Smooth muscle cell (in vitro differentiated cells): Measurements from ENCODE around the gene DNAAF9. TPM values are rescaled to one million over a fixed set of nuclear protein-coding genes. Genes with fewer than 3 reads are reported as not detected.

ENCODE experiments used
- DNase-seq: peaks from one replicate; lab custom pipeline; 2025; ENCODE audit not compliant: unreplicated experiment; lab: John Stamatoyannopoulos, UW
- H2AFZ ChIP-seq: fragments of 200-600 bp; sonication (generic); 2 replicates; pipeline ENCODE4 v1.6.0; 2016; ENCODE audit warnings: antibody characterized with exemption, low read depth, mild to moderate bottlenecking
- H3F3A ChIP-seq: fragments of 200-600 bp; sonication (generic); 2 replicates; pipeline ENCODE4 v1.6.0; 2017; ENCODE audit warnings: antibody characterized with exemption, low read depth
- H3K27ac ChIP-seq: fragments of 200-600 bp; sonication (generic); 2 replicates; pipeline ENCODE4 v1.5.1; 2016; ENCODE audit warnings: low read depth, mild to moderate bottlenecking
- H3K27me3 ChIP-seq: fragments of 200-600 bp; sonication (generic); 2 replicates; pipeline ENCODE4 v1.6.1; 2016; ENCODE audit warnings: low read depth, mild to moderate bottlenecking
- H3K36me3 ChIP-seq: fragments of 200-600 bp; sonication (generic); 2 replicates; pipeline ENCODE4 v1.5.1; 2016; ENCODE audit warnings: low read depth
- H3K4me1 ChIP-seq: fragments of 200-600 bp; sonication (generic); 2 replicates; pipeline ENCODE4 v1.5.1; 2016; ENCODE audit warnings: low read depth
- H3K4me2 ChIP-seq: fragments of 200-600 bp; sonication (generic); 2 replicates; pipeline ENCODE4 v1.6.0; 2016; ENCODE audit warnings: mild to moderate bottlenecking
- H3K4me3 ChIP-seq: fragments of 200-600 bp; sonication (generic); 2 replicates; pipeline ENCODE4 v1.5.1; 2016; ENCODE audit warnings: mild to moderate bottlenecking
- H3K79me2 ChIP-seq: fragments of 200-600 bp; sonication (generic); 2 replicates; pipeline ENCODE4 v1.6.0; 2016; ENCODE audit warnings: low read depth, mild to moderate bottlenecking
- H3K9ac ChIP-seq: fragments of 200-600 bp; sonication (generic); 2 replicates; pipeline ENCODE4 v1.6.0; 2016; ENCODE audit warnings: low read depth
- H3K9me3 ChIP-seq: fragments of 200-600 bp; sonication (generic); replicated peaks from 2 replicates; pipeline ENCODE4 v1.5.1; 2016; ENCODE audit warnings: low read depth
- H4K20me1 ChIP-seq: fragments of 200-600 bp; sonication (generic); 2 replicates; pipeline ENCODE4 v1.6.0; 2016; ENCODE audit warnings: low read depth
- WGBS: methylation state at CpG from one replicate; pipeline ENCODE4 v1.1.7; 2016; ENCODE audit warnings: low lambda C conversion rate; 5-methylcytosine and 5-hydroxymethylcytosine counted together
- polyA plus RNA-seq: library from polyadenylated mRNA; unstranded; fragments of >200 nt; fragmentation: Nextera tagmentation; extraction: Ambion mirVana; gene quantifications from 2 replicates; pipeline ENCODE4 v1.2.1, GENCODE V29; 2016
- total RNA-seq: library from RNA; depleted of rRNA; stranded (reverse); fragments of >200 nt; gene quantifications from 2 replicates; pipeline ENCODE4 v1.2.3, GENCODE V29; 2014
- TF ChIP-seq, protein P1 (sequence below): fragments of 200-600 bp; sonication (generic); IDR thresholded peaks from 2 replicates; pipeline ENCODE4 v1.5.1; 2017; ENCODE audit warnings: borderline replicate concordance, mild to moderate bottlenecking, antibody characterized with exemption; ENCODE audit not compliant: insufficient read depth, poor library complexity, severe bottlenecking

DNAAF9 gene
- total and polyA plus RNA-seq, 2 experiments from 2014 or later, result 8.8 to 17.1 TPM

GRCh38 chr20:3436864-3437574 lies 29.6 kb upstream of the DNAAF9 start:
- WGBS, result 98% methylated on average over 2 of the region's 2 CpGs
- no peak overlapping the region for H3K4me3 ChIP-seq
- H3K9ac ChIP-seq, result no peak overlapping the region
- H3F3A ChIP-seq, result no peaks in the 10 kb centered on the region
- no peak for DNase-seq
- no peaks in the 10 kb centered on the region for H3K36me3 ChIP-seq
- H4K20me1 ChIP-seq, result no peaks in the 10 kb centered on the region
- H3K9me3 ChIP-seq, result no peaks in the 10 kb centered on the region
- no peak overlapping the region for H3K27ac ChIP-seq
- H3K79me2 ChIP-seq, result no peaks in the 10 kb centered on the region
- TF ChIP-seq, protein P1, sequence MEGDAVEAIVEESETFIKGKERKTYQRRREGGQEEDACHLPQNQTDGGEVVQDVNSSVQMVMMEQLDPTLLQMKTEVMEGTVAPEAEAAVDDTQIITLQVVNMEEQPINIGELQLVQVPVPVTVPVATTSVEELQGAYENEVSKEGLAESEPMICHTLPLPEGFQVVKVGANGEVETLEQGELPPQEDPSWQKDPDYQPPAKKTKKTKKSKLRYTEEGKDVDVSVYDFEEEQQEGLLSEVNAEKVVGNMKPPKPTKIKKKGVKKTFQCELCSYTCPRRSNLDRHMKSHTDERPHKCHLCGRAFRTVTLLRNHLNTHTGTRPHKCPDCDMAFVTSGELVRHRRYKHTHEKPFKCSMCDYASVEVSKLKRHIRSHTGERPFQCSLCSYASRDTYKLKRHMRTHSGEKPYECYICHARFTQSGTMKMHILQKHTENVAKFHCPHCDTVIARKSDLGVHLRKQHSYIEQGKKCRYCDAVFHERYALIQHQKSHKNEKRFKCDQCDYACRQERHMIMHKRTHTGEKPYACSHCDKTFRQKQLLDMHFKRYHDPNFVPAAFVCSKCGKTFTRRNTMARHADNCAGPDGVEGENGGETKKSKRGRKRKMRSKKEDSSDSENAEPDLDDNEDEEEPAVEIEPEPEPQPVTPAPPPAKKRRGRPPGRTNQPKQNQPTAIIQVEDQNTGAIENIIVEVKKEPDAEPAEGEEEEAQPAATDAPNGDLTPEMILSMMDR, result no peak
- H3K4me1 ChIP-seq, result no peaks in the 10 kb centered on the region
- H3K27me3 ChIP-seq, result no peaks in the 10 kb centered on the region
- no peak overlapping the region for H3K4me2 ChIP-seq
- no peak overlapping the region for H2AFZ ChIP-seq

GRCh38 chr20:3434232-3434631 lies 26.8 kb upstream of the DNAAF9 start:
- Histone ChIP-seq H3K27me3 (no peaks in the 10 kb centered on the region), H3K9ac (no peak overlapping the region), H3K27ac (no peak overlapping the region), H3K36me3 (no peaks in the 10 kb centered on the region), H3F3A (no peaks in the 10 kb centered on the region), H4K20me1 (no peaks in the 10 kb centered on the region), H2AFZ (no peak overlapping the region), H3K4me2 (no peak overlapping the region), H3K79me2 (no peaks in the 10 kb centered on the region), H3K9me3 (no peaks in the 10 kb centered on the region), H3K4me3 (no peak overlapping the region), H3K4me1 (no peaks in the 10 kb centered on the region)
- TF ChIP-seq, protein P1, result no peak
- 98% methylated on average over 4 of the region's 6 CpGs for WGBS
- no peak for DNase-seq

DNA sequence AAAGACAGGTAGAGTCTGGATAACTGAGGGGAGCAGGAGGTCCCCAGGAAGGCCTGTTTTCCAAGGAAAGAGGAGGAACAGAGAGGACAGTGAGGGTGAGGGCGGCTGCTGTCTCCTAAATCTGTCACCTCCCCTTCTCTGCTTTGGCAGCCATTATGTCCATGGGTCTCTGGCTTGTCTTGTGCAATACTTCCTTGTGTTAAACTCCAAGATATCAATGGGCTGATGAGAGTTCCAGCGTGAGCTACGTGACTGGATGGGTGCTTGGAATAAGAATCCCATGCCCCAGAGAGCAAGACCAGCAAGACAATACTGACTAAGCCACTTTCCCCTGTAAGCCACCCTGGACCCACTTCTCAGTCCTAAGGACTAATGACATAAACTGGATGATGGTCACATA lies 26.3 kb upstream of the DNAAF9 start:
- Histone ChIP-seq H3K27me3 (no peaks in the 10 kb centered on the region), H3K9ac (no peak overlapping the region), H2AFZ (no peak overlapping the region), H3K4me2 (no peak overlapping the region), H3K4me3 (no peak overlapping the region), H3K36me3 (no peaks in the 10 kb centered on the region), H3K4me1 (no peaks in the 10 kb centered on the region), H3K27ac (no peak overlapping the region), H3K79me2 (no peaks in the 10 kb centered on the region), H3F3A (no peaks in the 10 kb centered on the region), H4K20me1 (no peaks in the 10 kb centered on the region), H3K9me3 (no peaks in the 10 kb centered on the region)
- 83% methylated on average over 3 of the region's 3 CpGs for WGBS
- DNase-seq, result no peak
- TF ChIP-seq, protein P1, result no peak

DNA sequence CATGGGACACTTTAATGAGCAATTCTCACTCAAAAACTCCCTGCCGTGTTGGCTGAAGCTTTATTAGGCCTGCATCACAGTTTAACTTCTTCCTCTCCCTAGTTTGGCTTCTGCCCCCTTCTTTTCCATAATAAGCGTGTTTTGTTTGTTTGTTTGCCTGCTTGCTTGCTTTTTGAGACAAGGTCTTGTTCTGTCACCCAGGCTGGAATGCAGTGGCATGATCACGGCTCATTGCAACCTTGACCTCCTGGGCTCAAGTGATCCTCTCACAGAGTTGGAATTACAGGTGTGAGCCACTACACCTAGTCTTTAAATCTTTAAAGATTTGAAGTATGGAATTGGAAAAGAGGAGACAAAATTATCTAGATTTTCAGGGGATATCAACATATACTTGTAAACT lies 25.4 kb upstream of the DNAAF9 start:
- H3K4me2 ChIP-seq, result no peak overlapping the region
- WGBS, result 85% methylated on average over 3 of the region's 3 CpGs
- TF ChIP-seq, protein P1, result no peak
- H3K9me3 ChIP-seq, result no peaks in the 10 kb centered on the region
- no peaks in the 10 kb centered on the region for H3K4me1 ChIP-seq
- H3K27ac ChIP-seq, result no peak overlapping the region
- no peaks in the 10 kb centered on the region for H3K27me3 ChIP-seq
- H3F3A ChIP-seq, result no peaks in the 10 kb centered on the region
- no peak overlapping the region for H3K4me3 ChIP-seq
- H3K36me3 ChIP-seq, result no peaks in the 10 kb centered on the region
- H2AFZ ChIP-seq, result no peak overlapping the region
- no peaks in the 10 kb centered on the region for H3K79me2 ChIP-seq
- H3K9ac ChIP-seq, result no peak overlapping the region
- DNase-seq, result no peak
- H4K20me1 ChIP-seq, result no peaks in the 10 kb centered on the region
